Lower leg skin (tissue), 4 donors: Measurements from ENCODE around the gene GAB1. TPM values are rescaled to one million over a fixed set of nuclear protein-coding genes. Genes with fewer than 3 reads are reported as not detected.

Source experiments
- DNase-seq, 2 donors: peaks; one replicate each; pipeline ENCODE4 v3.0.0-alpha.2; 2019; ENCODE audit warnings: low spot score in 2 of 2
- H3K4me3 ChIP-seq: fragments of 200-600 bp; sonication (generic); 2 replicates; pipeline ENCODE4 v1.5.1; 2017; ENCODE audit warnings: mild to moderate bottlenecking, low read depth; ENCODE audit not compliant: poor library complexity, severe bottlenecking
- CTCF ChIP-seq, 3 donors: fragments of 450-650 bp; IDR thresholded peaks; one replicate each; pipeline ENCODE4 v1.5.1; 2016; ENCODE audit warnings: antibody characterized with exemption in 3 of 3, mild to moderate bottlenecking in 3 of 3, moderate library complexity in 2 of 3
- POLR2A ChIP-seq, 2 donors: fragments of 450-650 bp; IDR thresholded peaks; one replicate each; pipeline ENCODE4 v1.6.1; 2016 to 2017; ENCODE audit warnings: antibody characterized with exemption in 2 of 2, mild to moderate bottlenecking in 1 of 2, moderate library complexity in 1 of 2
- WGBS, 2 donors: methylation state at CpG; one replicate each; pipeline ENCODE4 v1.1.5; 2018; 5-methylcytosine and 5-hydroxymethylcytosine counted together
- intact Hi-C: fragments of 100-400 bp; cut with DNase I; formaldehyde crosslinking; loops from one replicate; pipeline ENCODE4 v1.15.0; 2023; ENCODE audit warnings: low total_unique reads
- total RNA-seq, 4 donors: library from RNA; depleted of rRNA; stranded (reverse); fragments of >200 nt; gene quantifications; one replicate each; pipeline ENCODE4 v1.1.0, GENCODE V29; 2016

The GAB1 gene
- total RNA-seq, 4 donors from 2014 or later: 25.7 to 42.9 (median 37.3) TPM

DNA sequence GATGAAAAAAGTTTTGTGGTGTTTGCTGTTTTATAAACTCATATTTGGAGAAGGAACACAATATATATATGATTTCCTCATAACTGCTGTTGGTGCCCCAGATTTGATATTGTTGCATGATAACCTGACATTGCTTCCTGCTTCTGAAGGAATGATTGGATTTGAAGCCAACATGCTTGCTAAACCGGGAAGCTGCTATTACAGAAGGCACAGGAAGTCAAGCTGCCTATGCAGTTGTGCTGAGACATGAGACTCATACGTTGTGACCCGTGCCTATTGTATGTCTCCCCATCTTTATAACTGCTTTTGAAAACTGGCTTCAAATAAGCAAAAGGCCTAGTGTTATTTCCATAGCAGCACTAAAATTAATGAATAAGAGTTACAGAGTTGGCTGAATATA is 32.9 kb downstream of the GAB1 start:
- no peak for TF ChIP-seq CTCF (IDR thresholded peaks at IDR 0.05)
- TF ChIP-seq POLR2A (IDR thresholded peaks at IDR 0.05): no peak
- no peak for DNase-seq
- 22 to 35% methylated on average over 3 of the region's 3 CpGs for WGBS, 2 donors
- intact Hi-C loops: no loop called here
- H3K4me3 ChIP-seq: no peak overlapping the region

DNA sequence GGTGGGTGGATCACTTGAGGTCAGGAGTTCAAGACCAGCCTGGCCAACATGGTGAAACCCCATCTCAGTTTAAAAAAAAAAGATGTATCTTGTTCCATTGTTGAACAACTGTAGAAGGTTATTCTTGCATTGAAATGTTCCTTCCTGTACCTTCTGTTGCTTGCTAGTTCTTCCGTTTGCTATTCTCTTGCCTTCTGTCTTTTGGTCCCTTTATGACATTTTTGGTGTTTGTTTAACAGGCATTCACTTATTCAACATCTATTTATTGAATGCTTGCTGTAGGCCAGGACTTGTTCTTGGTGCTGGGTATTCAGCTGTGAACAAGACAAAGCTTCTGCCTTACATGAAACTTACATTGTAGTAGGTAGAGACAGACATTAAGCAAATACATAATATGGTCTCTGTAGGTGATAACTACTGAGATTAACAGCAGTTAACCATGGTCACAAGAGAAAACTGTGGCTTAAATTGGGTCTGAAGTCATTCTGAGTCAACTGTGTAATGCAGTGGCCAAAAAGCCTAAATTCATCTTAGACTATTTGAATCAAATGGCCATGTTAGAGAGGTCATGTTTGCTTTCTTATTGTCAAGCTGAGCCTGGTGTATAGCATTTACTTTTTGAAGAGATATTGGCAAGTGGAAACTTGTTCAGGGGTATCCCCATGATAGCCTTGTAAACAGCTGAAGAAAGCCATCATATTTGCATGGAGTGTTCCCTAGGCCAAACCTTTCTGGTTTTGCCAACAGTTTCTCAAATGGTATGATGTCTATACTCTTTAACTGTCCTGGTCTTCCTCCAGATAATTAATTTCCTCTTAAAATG is 35.6 kb downstream of the GAB1 start:
- no peak overlapping the region for H3K4me3 ChIP-seq
- no peak for TF ChIP-seq CTCF (IDR thresholded peaks at IDR 0.05)
- no peak for TF ChIP-seq POLR2A (IDR thresholded peaks at IDR 0.05)
- DNase-seq: no peak
- 95 to 100% methylated on average over 1 of the region's 1 CpG for WGBS, 2 donors
- intact Hi-C loops: no loop called here

DNA sequence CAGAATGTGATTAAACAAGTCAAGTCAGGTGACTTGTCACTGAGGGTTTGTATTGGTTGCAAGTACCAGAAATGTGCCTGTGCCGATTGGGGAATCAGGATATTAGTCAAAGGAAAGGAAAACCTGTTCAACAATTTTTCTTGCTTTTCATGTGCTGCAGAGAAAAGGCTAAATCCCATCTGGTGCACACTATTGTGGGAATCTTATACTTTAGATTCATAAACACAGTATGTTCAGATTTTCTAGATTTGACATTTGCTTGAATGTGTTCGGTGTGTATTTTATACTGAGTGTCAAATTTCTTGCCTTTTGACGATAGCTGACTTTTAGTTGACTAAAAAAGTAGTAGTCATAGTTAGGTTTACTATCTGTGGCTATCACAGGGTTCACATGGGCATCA is 37.6 kb downstream of the GAB1 start:
- 70 to 74% methylated on average over 3 of the region's 3 CpGs for WGBS, 2 donors
- no peak for DNase-seq
- no peak overlapping the region for H3K4me3 ChIP-seq
- no peak for TF ChIP-seq CTCF (IDR thresholded peaks at IDR 0.05)
- no peak for TF ChIP-seq POLR2A (IDR thresholded peaks at IDR 0.05)
- intact Hi-C loops: no loop called here

- intact Hi-C loops: no loop called here
- WGBS, 2 donors: 74 to 79% methylated on average over 6 of the region's 6 CpGs
- TF ChIP-seq CTCF (IDR thresholded peaks at IDR 0.05) (no peak), POLR2A (IDR thresholded peaks at IDR 0.05) (no peak)
Measured at GRCh38 chr4:143374771-143375170, 38.1 kb downstream of the GAB1 start.

GRCh38 chr4:143375326-143376073 is 38.8 kb downstream of the GAB1 start:
- no peak for DNase-seq
- H3K4me3 ChIP-seq: no peak overlapping the region
- intact Hi-C loops: no loop called here
- TF ChIP-seq CTCF (IDR thresholded peaks at IDR 0.05) (no peak), POLR2A (IDR thresholded peaks at IDR 0.05) (no peak)
- 50 to 60% methylated on average over 6 of the region's 6 CpGs for WGBS, 2 donors

More at GRCh38 chr4:143374771-143375170, 38.1 kb downstream of the GAB1 start:
- H3K4me3 ChIP-seq: no peak overlapping the region
- no peak for DNase-seq
